22Rv1 (cell line): ENCODE results near the gene DPP6.

Experiments used
- H3K27ac ChIP-seq: fragments of 450-650 bp; 2 replicates; pipeline ENCODE4 v1.5.1; 2017
- CTCF ChIP-seq: fragments of 450-650 bp; IDR thresholded peaks from 2 replicates; pipeline ENCODE4 v1.5.1; 2017; ENCODE audit warnings: mild to moderate bottlenecking
- ZFX ChIP-seq: fragments of 450-650 bp; IDR thresholded peaks from 2 replicates; pipeline ENCODE4 v1.6.1; 2017; ENCODE audit warnings: antibody characterized with exemption, borderline replicate concordance

The DPP6 gene

DNA sequence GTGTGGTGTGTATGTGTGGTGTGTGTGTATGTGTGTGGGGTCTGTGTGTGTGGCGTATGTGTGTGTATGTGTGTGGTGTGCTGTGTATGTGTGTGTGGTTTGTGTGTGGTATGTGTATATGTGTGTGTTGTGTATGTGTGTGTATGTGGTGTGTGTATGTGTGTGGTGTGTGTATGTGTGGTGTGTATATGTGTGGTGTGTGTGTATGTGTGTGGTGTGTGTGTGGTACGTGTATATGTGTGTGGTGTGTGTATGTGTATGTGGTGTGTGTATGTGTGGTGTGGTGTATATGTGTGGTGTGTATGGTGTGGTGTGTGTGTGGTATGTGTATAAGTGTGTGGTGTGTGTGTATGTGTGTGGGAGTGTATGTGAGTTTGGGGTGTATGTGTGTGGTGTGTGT, 522.0 kb downstream of the DPP6 start:
- no peak for TF ChIP-seq CTCF
- TF ChIP-seq ZFX: no peak
- no peak overlapping the region for H3K27ac ChIP-seq

- TF ChIP-seq ZFX: no peak
- TF ChIP-seq CTCF: no peak
- H3K27ac ChIP-seq: no peak overlapping the region
Measured at GRCh38 chr7:154575497-154575896, 523.3 kb downstream of the DPP6 start.

DNA sequence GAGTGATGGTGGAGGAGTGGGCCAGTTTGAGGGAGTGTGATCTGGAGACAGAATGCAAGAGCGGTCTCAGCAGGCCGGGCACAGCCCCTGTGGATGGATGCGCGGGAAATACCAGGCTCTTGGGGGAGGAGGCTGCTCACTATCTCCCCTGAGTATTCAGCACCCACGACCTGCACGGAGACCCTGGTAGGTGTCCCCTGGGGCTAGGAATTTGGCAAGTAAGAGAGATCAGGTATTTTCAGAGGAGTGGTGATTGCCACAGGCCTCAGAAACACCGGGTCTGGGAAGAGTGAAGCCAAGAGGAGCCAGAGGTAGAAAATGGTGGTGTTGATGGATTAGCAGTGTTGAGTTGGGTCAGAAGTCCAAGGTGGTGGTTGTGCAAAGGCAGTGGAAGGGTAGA, 524.4 kb downstream of the DPP6 start:
- no peak overlapping the region for H3K27ac ChIP-seq
- TF ChIP-seq ZFX: no peak
- no peak for TF ChIP-seq CTCF

DNA sequence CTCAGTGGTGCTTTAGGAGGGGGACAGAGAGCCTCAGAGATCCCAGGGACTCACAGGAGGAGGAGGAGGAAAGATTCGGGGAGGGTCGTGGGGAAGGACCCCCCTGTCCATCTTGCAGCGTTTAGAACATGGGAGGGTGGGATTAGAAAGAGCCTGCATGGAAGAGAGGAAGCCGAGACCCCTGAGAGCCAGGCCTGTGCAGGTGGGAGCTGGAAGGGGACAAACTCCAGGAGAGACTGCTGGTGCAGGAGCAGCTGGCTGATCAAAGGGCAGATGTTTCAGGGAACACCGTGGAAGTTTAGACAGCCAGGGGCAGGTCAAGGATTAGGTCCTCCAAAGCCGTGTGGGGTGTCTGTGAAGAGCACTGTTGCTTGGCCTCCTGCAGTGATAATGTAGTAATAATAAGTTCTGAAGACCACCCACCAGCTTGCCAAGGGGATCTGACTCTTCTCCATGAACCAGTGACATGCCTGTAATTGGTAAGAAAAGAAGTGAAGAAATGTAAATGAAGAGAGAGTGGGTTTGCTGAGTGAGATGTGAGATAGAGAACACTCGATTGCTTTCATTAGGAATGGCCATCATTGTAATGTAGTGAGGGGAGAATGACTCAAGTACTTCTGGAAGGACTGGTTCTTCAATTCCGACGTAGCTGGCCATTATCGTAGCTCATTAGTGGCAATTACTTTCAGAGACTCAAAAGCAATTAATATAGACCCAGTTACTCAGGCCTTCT, 525.1 kb downstream of the DPP6 start:
- no peak for TF ChIP-seq ZFX
- TF ChIP-seq CTCF: no peak
- H3K27ac ChIP-seq: no peak overlapping the region

GRCh38 chr7:154578336-154578735, 526.1 kb downstream of the DPP6 start:
- TF ChIP-seq ZFX (no peak), CTCF (no peak)
- no peak overlapping the region for H3K27ac ChIP-seq

GRCh38 chr7:154579711-154580110, 527.5 kb downstream of the DPP6 start:
- H3K27ac ChIP-seq: no peak overlapping the region
- no peak for TF ChIP-seq CTCF
- TF ChIP-seq ZFX: no peak

DNA sequence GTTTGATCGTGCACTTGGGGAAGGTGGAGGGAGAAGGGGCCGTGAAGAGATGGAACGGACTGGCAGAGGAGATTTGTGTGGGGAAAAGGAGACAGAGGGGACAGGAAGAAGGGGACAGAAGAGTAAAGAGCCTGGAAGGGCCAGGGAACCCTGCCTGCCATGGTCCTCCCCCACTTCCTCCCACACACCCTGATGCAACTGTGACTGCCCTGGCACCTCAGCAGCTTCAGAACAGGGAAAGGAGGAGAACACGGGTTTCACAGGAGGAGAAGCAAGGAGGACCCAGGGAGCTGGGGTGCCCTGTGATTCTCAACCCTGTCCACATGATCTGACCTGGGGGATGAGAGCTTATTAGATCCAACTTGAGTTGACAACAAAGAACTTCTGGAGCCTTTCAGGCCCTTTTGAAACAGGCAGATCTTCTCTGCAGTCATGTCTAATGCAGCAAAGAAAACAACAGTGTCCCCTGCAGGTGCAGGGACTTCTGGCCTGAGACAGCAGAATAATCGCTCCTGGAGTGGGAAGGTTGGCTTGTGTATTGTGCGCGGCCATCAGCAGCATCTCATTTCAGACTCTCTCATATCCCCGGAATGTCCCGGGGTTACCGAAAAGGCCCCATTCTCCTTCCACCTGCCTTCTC, 529.2 kb downstream of the DPP6 start:
- TF ChIP-seq CTCF: no peak
- no peak for TF ChIP-seq ZFX
- no peak overlapping the region for H3K27ac ChIP-seq
